DND-41 (cell line): ENCODE data around the gene EGFLAM.

Experiments used
- ATAC-seq: fragments of 200-7000 bp; cut with Tn5 transposase; 3 replicates; pipeline ENCODE4 v1.9.1; 2021; ENCODE audit warnings: low read depth; ENCODE audit not compliant: insufficient read depth
- DNase-seq: peaks from one replicate; pipeline ENCODE4 v3.0.0-alpha.2; 2020
- H2AFZ ChIP-seq: 2 replicates; pipeline ENCODE4 v1.6.0; 2012; ENCODE audit warnings: low read depth, low read length
- H3K27ac ChIP-seq: 2 replicates; pipeline ENCODE4 v1.5.1; 2012; ENCODE audit warnings: low read length, inconsistent platforms
- H3K27me3 ChIP-seq: fragments of 200-600 bp; sonication (generic); 2 replicates; pipeline ENCODE4 v1.6.0; 2012; ENCODE audit warnings: low read length, mild to moderate bottlenecking, inconsistent platforms; ENCODE audit not compliant: insufficient read depth, poor library complexity
- H3K36me3 ChIP-seq: 2 replicates; pipeline ENCODE4 v1.5.1; 2012; ENCODE audit warnings: low read length, inconsistent platforms; ENCODE audit not compliant: insufficient read depth
- H3K4me1 ChIP-seq: 2 replicates; pipeline ENCODE4 v1.5.1; 2012; ENCODE audit warnings: mild to moderate bottlenecking, low read length; ENCODE audit not compliant: insufficient read depth
- H3K4me2 ChIP-seq: 2 replicates; pipeline ENCODE4 v1.6.0; 2012; ENCODE audit warnings: mild to moderate bottlenecking, moderate library complexity, low read length, inconsistent platforms; ENCODE audit not compliant: insufficient read depth
- H3K4me3 ChIP-seq, 2 experiments: fragments of 200-600 bp in 1 of 2; shearing (Covaris generic) in 1 of 2; 2 replicates each; pipeline ENCODE4 v1.5.1; 2012 to 2016; ENCODE audit warnings: inconsistent platforms in 2 of 2, low read length in 2 of 2, mild to moderate bottlenecking in 2 of 2, low read depth in 1 of 2, moderate library complexity in 1 of 2
- H3K79me2 ChIP-seq: 2 replicates; pipeline ENCODE4 v1.6.0; 2012; ENCODE audit warnings: low read length, inconsistent platforms; ENCODE audit not compliant: insufficient read depth
- H3K9ac ChIP-seq: 2 replicates; pipeline ENCODE4 v1.6.0; 2012; ENCODE audit warnings: low read depth, mild to moderate bottlenecking, inconsistent platforms, low read length, moderate library complexity
- H3K9me3 ChIP-seq: 2 replicates; pipeline ENCODE4 v1.5.1; 2012; ENCODE audit warnings: low read length, moderate library complexity, mild to moderate bottlenecking, inconsistent platforms; ENCODE audit not compliant: insufficient read depth, severe bottlenecking
- H4K20me1 ChIP-seq: 2 replicates; pipeline ENCODE4 v1.6.0; 2012; ENCODE audit warnings: low read length; ENCODE audit not compliant: insufficient read depth
- EZH2 ChIP-seq: IDR thresholded peaks from 3 replicates; pipeline ENCODE4 v1.6.1; 2012; ENCODE audit warnings: borderline replicate concordance, low read depth, mild to moderate bottlenecking, moderate library complexity, low read length, inconsistent platforms; ENCODE audit not compliant: severe bottlenecking
- TF ChIP-seq, protein P1 (sequence below): IDR thresholded peaks from 2 replicates; pipeline ENCODE4 v1.5.1; 2012; ENCODE audit warnings: borderline replicate concordance, low read length, moderate library complexity, mild to moderate bottlenecking; ENCODE audit not compliant: poor library complexity, severe bottlenecking; ENCODE audit errors: extremely low read depth

Gene EGFLAM

GRCh38 chr5:38423276-38424147 is 165.2 kb downstream of the EGFLAM start:
- no peak overlapping the region for H3K4me3 ChIP-seq
- TF ChIP-seq, protein P1, sequence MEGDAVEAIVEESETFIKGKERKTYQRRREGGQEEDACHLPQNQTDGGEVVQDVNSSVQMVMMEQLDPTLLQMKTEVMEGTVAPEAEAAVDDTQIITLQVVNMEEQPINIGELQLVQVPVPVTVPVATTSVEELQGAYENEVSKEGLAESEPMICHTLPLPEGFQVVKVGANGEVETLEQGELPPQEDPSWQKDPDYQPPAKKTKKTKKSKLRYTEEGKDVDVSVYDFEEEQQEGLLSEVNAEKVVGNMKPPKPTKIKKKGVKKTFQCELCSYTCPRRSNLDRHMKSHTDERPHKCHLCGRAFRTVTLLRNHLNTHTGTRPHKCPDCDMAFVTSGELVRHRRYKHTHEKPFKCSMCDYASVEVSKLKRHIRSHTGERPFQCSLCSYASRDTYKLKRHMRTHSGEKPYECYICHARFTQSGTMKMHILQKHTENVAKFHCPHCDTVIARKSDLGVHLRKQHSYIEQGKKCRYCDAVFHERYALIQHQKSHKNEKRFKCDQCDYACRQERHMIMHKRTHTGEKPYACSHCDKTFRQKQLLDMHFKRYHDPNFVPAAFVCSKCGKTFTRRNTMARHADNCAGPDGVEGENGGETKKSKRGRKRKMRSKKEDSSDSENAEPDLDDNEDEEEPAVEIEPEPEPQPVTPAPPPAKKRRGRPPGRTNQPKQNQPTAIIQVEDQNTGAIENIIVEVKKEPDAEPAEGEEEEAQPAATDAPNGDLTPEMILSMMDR, result no peak
- no peak for TF ChIP-seq EZH2
- no peak for DNase-seq
- no peaks in the 10 kb centered on the region for H3K9me3 ChIP-seq
- H3K27me3 ChIP-seq, result peaks cover 24% of the 10 kb centered on the region
- no peak for ATAC-seq
- no peaks in the 10 kb centered on the region for H3K79me2 ChIP-seq
- no peak overlapping the region for H3K9ac ChIP-seq
- no peaks in the 10 kb centered on the region for H3K36me3 ChIP-seq
- H3K4me1 ChIP-seq, result no peaks in the 10 kb centered on the region
- no peaks in the 10 kb centered on the region for H4K20me1 ChIP-seq
- H2AFZ ChIP-seq, result no peak overlapping the region
- no peak overlapping the region for H3K27ac ChIP-seq
- no peak overlapping the region for H3K4me2 ChIP-seq

DNA sequence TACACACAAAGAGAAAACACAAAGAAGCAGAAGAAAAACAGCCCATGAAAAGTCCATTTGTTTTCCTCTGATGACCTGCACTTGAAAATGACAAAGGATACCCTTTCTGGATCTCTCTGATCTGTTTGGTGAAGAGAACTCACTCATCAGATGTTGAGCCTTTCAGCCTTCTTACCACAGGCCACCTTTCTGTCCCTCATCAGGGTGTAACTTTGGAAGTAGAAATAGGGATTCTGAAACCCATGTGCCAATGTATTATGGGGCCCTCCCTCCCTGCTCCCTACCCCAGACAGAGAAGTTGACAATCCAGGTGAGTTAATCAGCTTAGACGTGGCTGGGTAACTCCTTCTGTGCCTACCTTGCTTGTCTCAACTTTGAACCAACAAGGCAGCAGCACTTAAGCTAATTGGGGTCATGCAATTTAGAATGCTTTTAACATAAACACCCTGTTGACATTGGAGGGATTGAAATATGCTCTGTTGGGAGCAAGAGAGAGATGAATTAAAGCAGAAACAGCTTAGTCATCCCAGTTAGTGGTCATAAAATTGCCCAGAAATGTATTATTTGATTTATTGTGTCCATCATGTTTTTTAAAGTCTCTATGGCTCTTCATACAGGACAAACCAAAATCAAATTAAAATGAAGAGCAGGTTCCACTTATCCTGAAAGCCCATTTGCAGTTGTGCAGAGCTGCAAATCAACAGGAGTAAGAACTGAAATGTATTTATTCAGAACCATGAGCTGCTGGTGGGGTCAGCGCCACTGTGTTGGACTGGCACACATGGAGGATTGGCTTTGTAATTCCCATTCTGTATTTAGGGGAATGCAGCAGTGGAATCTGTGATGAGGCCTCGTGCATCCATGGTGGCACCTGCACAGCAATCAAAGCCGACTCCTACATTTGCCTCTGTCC is 166.0 kb downstream of the EGFLAM start:
- no peaks in the 10 kb centered on the region for H3K79me2 ChIP-seq
- peaks cover 17% of the 10 kb centered on the region for H3K27me3 ChIP-seq
- H2AFZ ChIP-seq, result no peak overlapping the region
- no peaks in the 10 kb centered on the region for H3K4me1 ChIP-seq
- no peak overlapping the region for H3K4me2 ChIP-seq
- no peaks in the 10 kb centered on the region for H4K20me1 ChIP-seq
- no peak for DNase-seq
- no peak overlapping the region for H3K4me3 ChIP-seq
- H3K27ac ChIP-seq, result no peak overlapping the region
- H3K36me3 ChIP-seq, result no peaks in the 10 kb centered on the region
- H3K9ac ChIP-seq, result no peak overlapping the region
- ATAC-seq, result no peak
- TF ChIP-seq, protein P1, result no peak
- no peak for TF ChIP-seq EZH2
- H3K9me3 ChIP-seq, result no peaks in the 10 kb centered on the region

DNA sequence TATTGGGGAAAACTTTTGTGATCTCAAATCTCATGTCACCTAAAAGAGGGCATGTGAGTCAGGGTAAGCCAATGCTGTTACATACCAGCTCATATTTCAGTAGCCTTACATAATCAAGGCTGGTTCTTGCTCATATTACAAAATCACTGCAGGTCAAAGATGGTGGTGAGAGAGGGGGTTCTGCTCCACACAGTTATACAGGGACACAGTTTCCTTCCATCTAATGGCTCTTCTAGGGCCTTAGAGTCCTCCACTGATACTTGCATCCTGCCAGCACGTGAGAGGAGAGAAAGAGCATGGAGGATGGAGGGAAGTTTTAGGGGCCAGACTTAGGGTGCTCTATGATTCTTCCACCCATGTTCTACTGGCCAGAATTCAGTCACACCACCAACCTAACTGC is 168.1 kb downstream of the EGFLAM start:
- Histone ChIP-seq H3K4me1 (no peaks in the 10 kb centered on the region), H3K27ac (no peak overlapping the region), H3K4me2 (no peak overlapping the region), H3K9ac (no peak overlapping the region), H3K4me3 (no peak overlapping the region), H3K9me3 (no peaks in the 10 kb centered on the region), H3K36me3 (no peaks in the 10 kb centered on the region), H3K79me2 (no peaks in the 10 kb centered on the region), H2AFZ (no peak overlapping the region), H3K27me3 (peaks cover 23% of the 10 kb centered on the region), H4K20me1 (no peaks in the 10 kb centered on the region)
- DNase-seq (no peak), ATAC-seq (no peak)
- TF ChIP-seq, protein P1, result no peak
- TF ChIP-seq EZH2, result no peak
